SK-N-SH treated with all-trans-retinoic acid at 6 μM for 48 hours (cell line): ENCODE measurements around the gene CUL7.

Experiments used
- ATAC-seq: fragments of 200-7000 bp; cut with Tn5 transposase; 3 replicates; pipeline ENCODE4 v1.9.1; 2020; ENCODE audit warnings: mild to moderate bottlenecking, moderate library complexity
- BACH2 ChIP-seq: fragments of 250-450 bp; sonication (Bioruptor Pico); IDR thresholded peaks from 2 replicates; pipeline ENCODE4 v1.9.0; 2021; ENCODE audit warnings: mild to moderate bottlenecking, borderline replicate concordance
- CSDC2 ChIP-seq: fragments of 250-450 bp; sonication (Bioruptor Pico); IDR thresholded peaks from 2 replicates; pipeline ENCODE4 v1.5.0; 2020; ENCODE audit warnings: mild to moderate bottlenecking, moderate library complexity
- ESRRG ChIP-seq: fragments of 250-450 bp; sonication (Bioruptor Pico); IDR thresholded peaks from 2 replicates; pipeline ENCODE4 v1.6.1; 2021; ENCODE audit warnings: mild to moderate bottlenecking
- GLIS3 ChIP-seq: fragments of 250-450 bp; sonication (Bioruptor Pico); IDR thresholded peaks from 2 replicates; pipeline ENCODE4 v1.5.0; 2020; ENCODE audit warnings: mild to moderate bottlenecking, moderate library complexity
- ISL1 ChIP-seq: fragments of 250-450 bp; sonication (Bioruptor Pico); IDR thresholded peaks from 2 replicates; pipeline ENCODE4 v2.1.2; 2022; ENCODE audit warnings: mild to moderate bottlenecking, moderate library complexity
- OSR1 ChIP-seq: fragments of 250-450 bp; sonication (Bioruptor Pico); IDR thresholded peaks from 2 replicates; pipeline ENCODE4 v1.8.0; 2022; ENCODE audit warnings: moderate library complexity, mild to moderate bottlenecking, inconsistent platforms
- PPARA ChIP-seq: fragments of 250-450 bp; sonication (Bioruptor Pico); IDR thresholded peaks from 2 replicates; pipeline ENCODE4 v1.5.0; 2020; ENCODE audit warnings: mild to moderate bottlenecking, borderline replicate concordance
- RARB ChIP-seq: fragments of 250-450 bp; sonication (Bioruptor Pico); IDR thresholded peaks from 2 replicates; pipeline ENCODE4 v1.8.0; 2021; ENCODE audit warnings: mild to moderate bottlenecking, moderate library complexity
- SNAI2 ChIP-seq: fragments of 250-450 bp; sonication (Bioruptor Pico); IDR thresholded peaks from 2 replicates; pipeline ENCODE4 v1.5.0; 2020; ENCODE audit warnings: mild to moderate bottlenecking, moderate library complexity
- TOX ChIP-seq: fragments of 250-450 bp; sonication (Bioruptor Pico); IDR thresholded peaks from 2 replicates; pipeline ENCODE4 v1.8.0; 2021; ENCODE audit warnings: mild to moderate bottlenecking, moderate library complexity, borderline replicate concordance
- ZC3H10 ChIP-seq: fragments of 250-450 bp; sonication (Bioruptor Pico); IDR thresholded peaks from 2 replicates; pipeline ENCODE4 v1.5.1; 2021; ENCODE audit warnings: mild to moderate bottlenecking, moderate library complexity
- ZFP3 ChIP-seq: fragments of 250-450 bp; sonication (Bioruptor Pico); IDR thresholded peaks from 2 replicates; pipeline ENCODE4 v1.5.0; 2020; ENCODE audit warnings: mild to moderate bottlenecking, moderate library complexity
- ZFP30 ChIP-seq: fragments of 450-650 bp; formaldehyde crosslinking; IDR thresholded peaks from 2 replicates; pipeline ENCODE4 v1.5.0; 2022; ENCODE audit warnings: mild to moderate bottlenecking, moderate library complexity
- ZNF565 ChIP-seq: fragments of 450-650 bp; formaldehyde crosslinking; conservative IDR thresholded peaks from 2 replicates; pipeline ENCODE4 v1.5.0; 2020; ENCODE audit warnings: low read depth, mild to moderate bottlenecking, moderate library complexity
- ZNF70 ChIP-seq: fragments of 450-650 bp; formaldehyde crosslinking; IDR thresholded peaks from 2 replicates; pipeline ENCODE4 v1.5.0; 2020; ENCODE audit warnings: mild to moderate bottlenecking, moderate library complexity
- ZNF8 ChIP-seq: fragments of 450-650 bp; formaldehyde crosslinking; IDR thresholded peaks from 2 replicates; pipeline ENCODE4 v1.5.0; 2020; ENCODE audit warnings: mild to moderate bottlenecking, moderate library complexity
- TF ChIP-seq, protein P1 (sequence below): fragments of 250-450 bp; sonication (Bioruptor Pico); IDR thresholded peaks from 2 replicates; pipeline ENCODE4 v1.5.0; 2020; ENCODE audit warnings: mild to moderate bottlenecking, moderate library complexity
- TF ChIP-seq, protein P2 (sequence below): fragments of 250-450 bp; sonication (Bioruptor Pico); IDR thresholded peaks from 2 replicates; pipeline ENCODE4 v1.5.1; 2020; ENCODE audit warnings: low read depth, mild to moderate bottlenecking, moderate library complexity
- TF ChIP-seq, protein P3 (sequence below): fragments of 250-450 bp; sonication (Bioruptor Pico); IDR thresholded peaks from 2 replicates; pipeline ENCODE4 v1.8.0; 2021; ENCODE audit warnings: low read depth, mild to moderate bottlenecking, moderate library complexity, borderline replicate concordance
- TF ChIP-seq, protein P4 (sequence below): fragments of 250-450 bp; sonication (Bioruptor Pico); IDR thresholded peaks from 2 replicates; pipeline ENCODE4 v1.8.0; 2020; ENCODE audit warnings: mild to moderate bottlenecking, moderate library complexity, borderline replicate concordance

The CUL7 gene

DNA sequence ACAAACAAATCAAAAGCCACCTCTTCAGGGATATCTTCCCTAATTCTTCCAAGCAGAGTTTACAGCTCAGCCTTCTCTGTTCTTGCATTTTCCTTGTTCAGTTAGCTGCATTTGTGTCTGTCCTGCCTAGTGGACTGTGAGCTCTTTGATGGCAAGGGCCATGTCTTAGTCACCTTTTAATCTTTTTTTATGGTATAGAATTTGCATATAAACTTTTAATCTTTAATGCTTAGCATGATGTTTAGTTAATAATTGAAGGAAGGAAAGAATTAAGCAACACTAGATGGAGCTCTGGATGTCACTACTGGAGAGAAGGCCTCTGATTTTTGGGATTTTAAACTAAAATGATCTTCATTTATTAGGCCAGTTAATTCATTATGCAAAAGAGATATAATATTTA lies 57.1 kb downstream of the CUL7 start:
- no peak for ATAC-seq
- TF ChIP-seq, protein P1, sequence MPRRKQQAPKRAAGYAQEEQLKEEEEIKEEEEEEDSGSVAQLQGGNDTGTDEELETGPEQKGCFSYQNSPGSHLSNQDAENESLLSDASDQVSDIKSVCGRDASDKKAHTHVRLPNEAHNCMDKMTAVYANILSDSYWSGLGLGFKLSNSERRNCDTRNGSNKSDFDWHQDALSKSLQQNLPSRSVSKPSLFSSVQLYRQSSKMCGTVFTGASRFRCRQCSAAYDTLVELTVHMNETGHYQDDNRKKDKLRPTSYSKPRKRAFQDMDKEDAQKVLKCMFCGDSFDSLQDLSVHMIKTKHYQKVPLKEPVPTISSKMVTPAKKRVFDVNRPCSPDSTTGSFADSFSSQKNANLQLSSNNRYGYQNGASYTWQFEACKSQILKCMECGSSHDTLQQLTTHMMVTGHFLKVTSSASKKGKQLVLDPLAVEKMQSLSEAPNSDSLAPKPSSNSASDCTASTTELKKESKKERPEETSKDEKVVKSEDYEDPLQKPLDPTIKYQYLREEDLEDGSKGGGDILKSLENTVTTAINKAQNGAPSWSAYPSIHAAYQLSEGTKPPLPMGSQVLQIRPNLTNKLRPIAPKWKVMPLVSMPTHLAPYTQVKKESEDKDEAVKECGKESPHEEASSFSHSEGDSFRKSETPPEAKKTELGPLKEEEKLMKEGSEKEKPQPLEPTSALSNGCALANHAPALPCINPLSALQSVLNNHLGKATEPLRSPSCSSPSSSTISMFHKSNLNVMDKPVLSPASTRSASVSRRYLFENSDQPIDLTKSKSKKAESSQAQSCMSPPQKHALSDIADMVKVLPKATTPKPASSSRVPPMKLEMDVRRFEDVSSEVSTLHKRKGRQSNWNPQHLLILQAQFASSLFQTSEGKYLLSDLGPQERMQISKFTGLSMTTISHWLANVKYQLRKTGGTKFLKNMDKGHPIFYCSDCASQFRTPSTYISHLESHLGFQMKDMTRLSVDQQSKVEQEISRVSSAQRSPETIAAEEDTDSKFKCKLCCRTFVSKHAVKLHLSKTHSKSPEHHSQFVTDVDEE (CRISPR knock-in tag), result no peak

DNA sequence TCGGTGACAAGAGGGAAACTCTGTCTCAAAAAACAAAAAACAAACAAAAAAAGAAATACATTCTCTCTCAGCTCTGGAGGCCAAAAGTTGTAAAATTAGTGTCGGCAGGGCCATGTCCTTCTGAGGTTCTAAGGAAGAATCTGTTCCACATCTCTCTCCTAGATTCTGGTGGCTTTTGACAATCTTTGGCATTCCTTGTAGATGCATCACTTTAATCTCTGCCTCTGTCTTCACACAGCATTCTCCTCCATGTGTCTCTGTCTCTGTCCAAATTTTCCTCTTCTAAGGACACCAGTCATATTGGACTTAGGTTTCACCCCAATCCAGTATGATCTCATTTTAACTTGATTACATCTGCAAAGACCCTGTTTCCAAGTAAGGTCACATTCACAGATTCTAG lies 60.2 kb downstream of the CUL7 start:
- no peak for TF ChIP-seq ZFP30 (CRISPR knock-in tag)
- no peak for TF ChIP-seq ZNF70 (CRISPR knock-in tag)
- TF ChIP-seq BACH2 (CRISPR knock-in tag), result no peak
- no peak for TF ChIP-seq GLIS3 (CRISPR knock-in tag)
- no peak for TF ChIP-seq ZFP3
- TF ChIP-seq, protein P2, sequence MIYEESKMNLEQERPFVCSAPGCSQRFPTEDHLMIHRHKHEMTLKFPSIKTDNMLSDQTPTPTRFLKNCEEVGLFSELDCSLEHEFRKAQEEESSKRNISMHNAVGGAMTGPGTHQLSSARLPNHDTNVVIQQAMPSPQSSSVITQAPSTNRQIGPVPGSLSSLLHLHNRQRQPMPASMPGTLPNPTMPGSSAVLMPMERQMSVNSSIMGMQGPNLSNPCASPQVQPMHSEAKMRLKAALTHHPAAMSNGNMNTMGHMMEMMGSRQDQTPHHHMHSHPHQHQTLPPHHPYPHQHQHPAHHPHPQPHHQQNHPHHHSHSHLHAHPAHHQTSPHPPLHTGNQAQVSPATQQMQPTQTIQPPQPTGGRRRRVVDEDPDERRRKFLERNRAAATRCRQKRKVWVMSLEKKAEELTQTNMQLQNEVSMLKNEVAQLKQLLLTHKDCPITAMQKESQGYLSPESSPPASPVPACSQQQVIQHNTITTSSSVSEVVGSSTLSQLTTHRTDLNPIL, result no peak
- ATAC-seq, result peak; percentile 68

DNA sequence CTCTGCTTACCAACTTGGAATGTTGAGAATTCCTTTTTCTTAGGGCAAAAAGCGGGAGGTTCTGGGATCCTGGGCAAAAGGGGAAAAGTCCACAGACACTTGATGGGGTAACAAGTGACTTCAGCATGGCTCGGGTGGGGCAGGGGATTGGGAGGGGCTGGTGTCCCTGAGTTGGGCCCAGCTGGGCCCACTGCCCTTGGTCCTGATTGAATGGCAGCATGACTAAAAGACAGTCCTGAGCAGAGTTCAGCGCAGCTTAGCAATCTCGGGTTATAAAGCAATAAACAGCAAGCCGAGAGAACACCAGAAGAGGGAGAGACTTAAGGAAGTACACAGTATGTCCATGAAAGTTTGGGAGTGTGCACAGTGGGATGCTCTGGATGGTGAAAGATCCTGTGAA lies 63.7 kb downstream of the CUL7 start:
- TF ChIP-seq OSR1 (CRISPR knock-in tag) (no peak), BACH2 (CRISPR knock-in tag) (no peak), GLIS3 (CRISPR knock-in tag) (no peak), SNAI2 (CRISPR knock-in tag) (no peak), ZNF70 (CRISPR knock-in tag) (no peak), RARB (CRISPR knock-in tag) (no peak), ESRRG (no peak), ZNF565 (CRISPR knock-in tag) (no peak), CSDC2 (no peak), ZC3H10 (CRISPR knock-in tag) (no peak), TOX (CRISPR knock-in tag) (no peak), PPARA (CRISPR knock-in tag) (no peak), ZNF8 (CRISPR knock-in tag) (no peak)
- TF ChIP-seq, protein P1 (CRISPR knock-in tag), result no peak
- TF ChIP-seq, protein P3, sequence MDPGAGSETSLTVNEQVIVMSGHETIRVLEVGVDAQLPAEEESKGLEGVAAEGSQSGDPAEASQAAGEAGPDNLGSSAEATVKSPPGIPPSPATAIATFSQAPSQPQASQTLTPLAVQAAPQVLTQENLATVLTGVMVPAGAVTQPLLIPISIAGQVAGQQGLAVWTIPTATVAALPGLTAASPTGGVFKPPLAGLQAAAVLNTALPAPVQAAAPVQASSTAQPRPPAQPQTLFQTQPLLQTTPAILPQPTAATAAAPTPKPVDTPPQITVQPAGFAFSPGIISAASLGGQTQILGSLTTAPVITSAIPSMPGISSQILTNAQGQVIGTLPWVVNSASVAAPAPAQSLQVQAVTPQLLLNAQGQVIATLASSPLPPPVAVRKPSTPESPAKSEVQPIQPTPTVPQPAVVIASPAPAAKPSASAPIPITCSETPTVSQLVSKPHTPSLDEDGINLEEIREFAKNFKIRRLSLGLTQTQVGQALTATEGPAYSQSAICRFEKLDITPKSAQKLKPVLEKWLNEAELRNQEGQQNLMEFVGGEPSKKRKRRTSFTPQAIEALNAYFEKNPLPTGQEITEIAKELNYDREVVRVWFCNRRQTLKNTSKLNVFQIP (CRISPR knock-in tag), result no peak
- no peak for ATAC-seq

- no peak for ATAC-seq
- TF ChIP-seq, protein P3 (CRISPR knock-in tag), result no peak
- TF ChIP-seq ZC3H10 (CRISPR knock-in tag) (no peak), ISL1 (CRISPR knock-in tag) (no peak), SNAI2 (CRISPR knock-in tag) (no peak), GLIS3 (CRISPR knock-in tag) (no peak), ZNF8 (CRISPR knock-in tag) (no peak)
- TF ChIP-seq, protein P4, sequence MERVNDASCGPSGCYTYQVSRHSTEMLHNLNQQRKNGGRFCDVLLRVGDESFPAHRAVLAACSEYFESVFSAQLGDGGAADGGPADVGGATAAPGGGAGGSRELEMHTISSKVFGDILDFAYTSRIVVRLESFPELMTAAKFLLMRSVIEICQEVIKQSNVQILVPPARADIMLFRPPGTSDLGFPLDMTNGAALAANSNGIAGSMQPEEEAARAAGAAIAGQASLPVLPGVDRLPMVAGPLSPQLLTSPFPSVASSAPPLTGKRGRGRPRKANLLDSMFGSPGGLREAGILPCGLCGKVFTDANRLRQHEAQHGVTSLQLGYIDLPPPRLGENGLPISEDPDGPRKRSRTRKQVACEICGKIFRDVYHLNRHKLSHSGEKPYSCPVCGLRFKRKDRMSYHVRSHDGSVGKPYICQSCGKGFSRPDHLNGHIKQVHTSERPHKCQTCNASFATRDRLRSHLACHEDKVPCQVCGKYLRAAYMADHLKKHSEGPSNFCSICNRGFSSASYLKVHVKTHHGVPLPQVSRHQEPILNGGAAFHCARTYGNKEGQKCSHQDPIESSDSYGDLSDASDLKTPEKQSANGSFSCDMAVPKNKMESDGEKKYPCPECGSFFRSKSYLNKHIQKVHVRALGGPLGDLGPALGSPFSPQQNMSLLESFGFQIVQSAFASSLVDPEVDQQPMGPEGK, result no peak
- TF ChIP-seq, protein P2, result no peak
Observed at GRCh38 chr6:42988486-42989020, 65.1 kb downstream of the CUL7 start.
